ENCODE results near the gene CMYA5. TPM values are rescaled to one million over a fixed set of nuclear protein-coding genes. Genes with fewer than 3 reads are reported as not detected.

The CMYA5 gene
- total and polyA plus RNA-seq, 4 donors: 1.3 to 2.9 (median 2.0) TPM

DNA sequence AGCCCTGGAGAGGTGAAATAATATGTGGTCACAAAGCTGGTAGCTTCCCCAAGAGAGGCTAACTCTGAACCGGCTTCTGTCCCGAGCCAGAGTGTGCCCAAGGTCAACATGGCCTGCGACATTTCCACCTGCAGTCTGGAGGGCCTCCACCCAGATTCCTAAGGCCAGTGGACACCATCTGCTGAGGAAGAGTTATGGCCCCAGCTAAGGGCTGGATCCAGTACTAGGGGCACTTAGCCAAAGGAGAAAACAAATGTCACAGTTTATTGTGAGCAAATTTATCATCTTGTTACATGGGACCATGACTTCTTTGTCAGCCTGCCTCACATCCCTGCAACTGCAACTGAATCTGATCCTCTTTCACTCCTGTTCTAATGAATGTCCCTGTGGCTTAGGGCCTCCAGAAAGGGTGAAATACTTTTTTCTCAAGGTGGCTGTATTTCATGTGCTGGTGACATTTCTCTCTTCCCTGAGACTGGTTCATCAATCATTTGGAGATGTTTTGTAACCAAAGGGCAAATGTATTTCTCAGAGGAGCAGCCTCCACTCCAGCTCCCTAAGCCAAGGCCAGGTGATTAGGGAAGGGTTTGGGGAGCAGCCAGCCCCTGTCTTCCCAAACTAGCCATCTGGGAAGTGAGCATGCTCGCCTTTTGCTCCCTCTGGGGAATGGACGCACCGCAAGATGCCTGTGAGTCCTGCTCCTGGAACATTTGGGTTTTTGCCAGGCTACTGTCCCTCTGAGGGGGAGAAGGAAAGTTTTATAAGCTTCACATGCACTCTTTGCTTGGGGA is 148.3 kb downstream of the CMYA5 start:
- Histone ChIP-seq H3K27ac (ENCODE audit: low read depth in 1 of 2, low read length in 2 of 2) (no peak overlapping the region), H3K9me3 (ENCODE audit: control insufficient read depth in 4 of 4, low read length in 3 of 4) (no peaks in the 10 kb centered on the region), H3K9ac (ENCODE audit: low read depth in 1 of 2, low read length in 2 of 2) (no peak overlapping the region), H3K27me3 (ENCODE audit: control insufficient read depth in 4 of 4, insufficient read depth in 4 of 4, low read length in 3 of 4) (no peaks in the 10 kb centered on the region), H3K4me1 (ENCODE audit: control insufficient read depth in 4 of 4, insufficient read depth in 4 of 4, low read length in 3 of 4) (no peaks in the 10 kb centered on the region), H3K4me3 (ENCODE audit: low read depth in 1 of 3, low read length in 3 of 3) (no peak overlapping the region), H3K36me3 (ENCODE audit: control insufficient read depth in 4 of 4, insufficient read depth in 3 of 4, low read depth in 1 of 4, low read length in 3 of 4) (no peaks in the 10 kb centered on the region)
- DNase-seq (ENCODE audit: low spot score): no peak
- no peak for TF ChIP-seq GABPA (IDR thresholded peaks at IDR 0.05 in 1 of 2, conservative IDR thresholded peaks at IDR 0.05 in 1 of 2)
- TF ChIP-seq, protein P1, sequence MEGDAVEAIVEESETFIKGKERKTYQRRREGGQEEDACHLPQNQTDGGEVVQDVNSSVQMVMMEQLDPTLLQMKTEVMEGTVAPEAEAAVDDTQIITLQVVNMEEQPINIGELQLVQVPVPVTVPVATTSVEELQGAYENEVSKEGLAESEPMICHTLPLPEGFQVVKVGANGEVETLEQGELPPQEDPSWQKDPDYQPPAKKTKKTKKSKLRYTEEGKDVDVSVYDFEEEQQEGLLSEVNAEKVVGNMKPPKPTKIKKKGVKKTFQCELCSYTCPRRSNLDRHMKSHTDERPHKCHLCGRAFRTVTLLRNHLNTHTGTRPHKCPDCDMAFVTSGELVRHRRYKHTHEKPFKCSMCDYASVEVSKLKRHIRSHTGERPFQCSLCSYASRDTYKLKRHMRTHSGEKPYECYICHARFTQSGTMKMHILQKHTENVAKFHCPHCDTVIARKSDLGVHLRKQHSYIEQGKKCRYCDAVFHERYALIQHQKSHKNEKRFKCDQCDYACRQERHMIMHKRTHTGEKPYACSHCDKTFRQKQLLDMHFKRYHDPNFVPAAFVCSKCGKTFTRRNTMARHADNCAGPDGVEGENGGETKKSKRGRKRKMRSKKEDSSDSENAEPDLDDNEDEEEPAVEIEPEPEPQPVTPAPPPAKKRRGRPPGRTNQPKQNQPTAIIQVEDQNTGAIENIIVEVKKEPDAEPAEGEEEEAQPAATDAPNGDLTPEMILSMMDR (IDR thresholded peaks at IDR 0.05; ENCODE audit: low read depth, low read length, missing input control): no peak
- no peak for TF ChIP-seq FOXA2 (IDR thresholded peaks at IDR 0.05)
- TF ChIP-seq RAD21 (IDR thresholded peaks at IDR 0.05): no peak
- TF ChIP-seq, protein P2, sequence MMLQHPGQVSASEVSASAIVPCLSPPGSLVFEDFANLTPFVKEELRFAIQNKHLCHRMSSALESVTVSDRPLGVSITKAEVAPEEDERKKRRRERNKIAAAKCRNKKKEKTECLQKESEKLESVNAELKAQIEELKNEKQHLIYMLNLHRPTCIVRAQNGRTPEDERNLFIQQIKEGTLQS (IDR thresholded peaks at IDR 0.05): no peak
- TF ChIP-seq NR2F2 (IDR thresholded peaks at IDR 0.05): no peak
- no peak for TF ChIP-seq YY1 (IDR thresholded peaks at IDR 0.05)
- TF ChIP-seq HNF4G (IDR thresholded peaks at IDR 0.05): no peak
- TF ChIP-seq, protein P3, sequence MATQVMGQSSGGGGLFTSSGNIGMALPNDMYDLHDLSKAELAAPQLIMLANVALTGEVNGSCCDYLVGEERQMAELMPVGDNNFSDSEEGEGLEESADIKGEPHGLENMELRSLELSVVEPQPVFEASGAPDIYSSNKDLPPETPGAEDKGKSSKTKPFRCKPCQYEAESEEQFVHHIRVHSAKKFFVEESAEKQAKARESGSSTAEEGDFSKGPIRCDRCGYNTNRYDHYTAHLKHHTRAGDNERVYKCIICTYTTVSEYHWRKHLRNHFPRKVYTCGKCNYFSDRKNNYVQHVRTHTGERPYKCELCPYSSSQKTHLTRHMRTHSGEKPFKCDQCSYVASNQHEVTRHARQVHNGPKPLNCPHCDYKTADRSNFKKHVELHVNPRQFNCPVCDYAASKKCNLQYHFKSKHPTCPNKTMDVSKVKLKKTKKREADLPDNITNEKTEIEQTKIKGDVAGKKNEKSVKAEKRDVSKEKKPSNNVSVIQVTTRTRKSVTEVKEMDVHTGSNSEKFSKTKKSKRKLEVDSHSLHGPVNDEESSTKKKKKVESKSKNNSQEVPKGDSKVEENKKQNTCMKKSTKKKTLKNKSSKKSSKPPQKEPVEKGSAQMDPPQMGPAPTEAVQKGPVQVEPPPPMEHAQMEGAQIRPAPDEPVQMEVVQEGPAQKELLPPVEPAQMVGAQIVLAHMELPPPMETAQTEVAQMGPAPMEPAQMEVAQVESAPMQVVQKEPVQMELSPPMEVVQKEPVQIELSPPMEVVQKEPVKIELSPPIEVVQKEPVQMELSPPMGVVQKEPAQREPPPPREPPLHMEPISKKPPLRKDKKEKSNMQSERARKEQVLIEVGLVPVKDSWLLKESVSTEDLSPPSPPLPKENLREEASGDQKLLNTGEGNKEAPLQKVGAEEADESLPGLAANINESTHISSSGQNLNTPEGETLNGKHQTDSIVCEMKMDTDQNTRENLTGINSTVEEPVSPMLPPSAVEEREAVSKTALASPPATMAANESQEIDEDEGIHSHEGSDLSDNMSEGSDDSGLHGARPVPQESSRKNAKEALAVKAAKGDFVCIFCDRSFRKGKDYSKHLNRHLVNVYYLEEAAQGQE (IDR thresholded peaks at IDR 0.05): no peak
- no peak for TF ChIP-seq HNF4A (conservative IDR thresholded peaks at IDR 0.05)
- no peak for TF ChIP-seq TAF1 (conservative IDR thresholded peaks at IDR 0.05)
- TF ChIP-seq RXRA (IDR thresholded peaks at IDR 0.05): no peak
- no peak for TF ChIP-seq SP1 (IDR thresholded peaks at IDR 0.05)
- TF ChIP-seq, protein P4, sequence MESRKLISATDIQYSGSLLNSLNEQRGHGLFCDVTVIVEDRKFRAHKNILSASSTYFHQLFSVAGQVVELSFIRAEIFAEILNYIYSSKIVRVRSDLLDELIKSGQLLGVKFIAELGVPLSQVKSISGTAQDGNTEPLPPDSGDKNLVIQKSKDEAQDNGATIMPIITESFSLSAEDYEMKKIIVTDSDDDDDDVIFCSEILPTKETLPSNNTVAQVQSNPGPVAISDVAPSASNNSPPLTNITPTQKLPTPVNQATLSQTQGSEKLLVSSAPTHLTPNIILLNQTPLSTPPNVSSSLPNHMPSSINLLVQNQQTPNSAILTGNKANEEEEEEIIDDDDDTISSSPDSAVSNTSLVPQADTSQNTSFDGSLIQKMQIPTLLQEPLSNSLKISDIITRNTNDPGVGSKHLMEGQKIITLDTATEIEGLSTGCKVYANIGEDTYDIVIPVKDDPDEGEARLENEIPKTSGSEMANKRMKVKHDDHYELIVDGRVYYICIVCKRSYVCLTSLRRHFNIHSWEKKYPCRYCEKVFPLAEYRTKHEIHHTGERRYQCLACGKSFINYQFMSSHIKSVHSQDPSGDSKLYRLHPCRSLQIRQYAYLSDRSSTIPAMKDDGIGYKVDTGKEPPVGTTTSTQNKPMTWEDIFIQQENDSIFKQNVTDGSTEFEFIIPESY (IDR thresholded peaks at IDR 0.05): no peak
- TF ChIP-seq, protein P5, sequence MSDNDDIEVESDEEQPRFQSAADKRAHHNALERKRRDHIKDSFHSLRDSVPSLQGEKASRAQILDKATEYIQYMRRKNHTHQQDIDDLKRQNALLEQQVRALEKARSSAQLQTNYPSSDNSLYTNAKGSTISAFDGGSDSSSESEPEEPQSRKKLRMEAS (IDR thresholded peaks at IDR 0.05): no peak
- no peak for TF ChIP-seq JUND (IDR thresholded peaks at IDR 0.05)
- no peak for TF ChIP-seq EGR1 (IDR thresholded peaks at IDR 0.05; ENCODE audit: low read depth in 2 of 2)
- 92% methylated on average over 6 of the region's 6 CpGs for WGBS
